HuH-7 (cell line): Measurements from ENCODE around the gene TRIP11.

ENCODE experiments used
- DNase-seq: peaks from one replicate; pipeline ENCODE4 v3.0.0; 2011; ENCODE audit warnings: low spot score

Gene TRIP11

GRCh38 chr14:91953170-91953985, 86.5 kb downstream of the TRIP11 start:
- no peak for DNase-seq

DNA sequence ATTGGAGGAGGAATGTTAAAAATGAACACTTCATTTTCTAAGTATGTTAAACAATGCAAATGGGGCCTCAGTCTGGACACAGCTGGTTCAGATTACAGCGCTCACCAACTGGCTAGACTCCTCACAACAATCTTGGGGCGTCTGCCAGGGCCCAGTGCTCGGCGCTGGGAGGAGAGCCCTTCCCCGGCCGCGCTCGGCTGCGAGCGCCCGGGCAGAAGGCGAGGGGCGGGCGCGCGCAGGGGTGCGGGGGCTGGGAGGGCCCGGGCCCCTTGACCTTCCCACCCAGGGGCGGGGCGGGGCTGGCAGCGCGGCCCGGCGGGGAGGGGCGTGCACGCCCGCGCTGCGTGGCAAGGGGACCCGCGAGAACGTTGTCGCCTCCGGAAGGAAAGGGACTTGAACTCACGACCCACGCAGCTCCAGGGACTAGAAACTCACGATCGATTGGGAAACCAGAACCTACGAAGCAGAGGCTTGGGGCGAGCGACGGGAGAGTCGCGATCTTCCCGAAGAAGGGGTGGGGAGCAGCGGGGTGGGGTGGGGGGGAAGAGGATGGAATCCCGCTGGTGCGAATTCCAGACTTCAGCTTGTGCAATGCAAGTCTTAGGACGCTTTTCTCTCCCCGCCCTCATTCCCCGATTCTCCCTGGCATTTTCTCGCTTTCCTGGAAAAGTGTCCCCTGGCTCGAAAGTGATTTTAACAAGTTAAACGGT, 92.2 kb downstream of the TRIP11 start, which contains the start of gene FBLN5:
FBLN5 (minus strand) TSS at position 220 of the 710 bp plus-strand sequence. CDS start 465 bp downstream, outside the sequence.
- no peak for DNase-seq

GRCh38 chr14:91946622-91947474, 93.0 kb downstream of the TRIP11 start:
- no peak for DNase-seq

GRCh38 chr14:91945751-91946621, 93.9 kb downstream of the TRIP11 start:
- DNase-seq, result no peak

GRCh38 chr14:91942946-91943345, 96.9 kb downstream of the TRIP11 start:
- DNase-seq, result no peak

DNA sequence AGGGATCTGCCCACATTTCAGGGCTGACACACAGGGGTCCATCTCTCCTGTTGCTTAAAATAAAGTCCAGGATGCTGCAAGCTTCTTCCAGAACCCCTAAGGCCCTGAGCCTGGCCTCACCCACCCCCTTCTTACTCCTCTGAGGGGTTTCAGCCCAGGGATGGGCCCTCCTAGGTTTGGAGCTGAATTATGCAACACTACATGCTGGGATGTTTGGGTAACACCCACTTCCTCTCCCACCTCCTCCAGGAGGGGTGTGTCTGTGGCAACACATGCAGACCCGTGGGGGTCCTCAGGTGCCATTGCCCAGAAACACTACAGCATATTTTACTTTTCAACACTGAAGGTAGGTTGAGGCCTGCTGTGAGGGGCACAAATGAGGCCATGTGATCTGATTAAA, 97.7 kb downstream of the TRIP11 start:
- no peak for DNase-seq

- DNase-seq, result no peak
These were observed 99.7 kb downstream of the TRIP11 start for GRCh38 chr14:91940209-91940608.

- no peak for DNase-seq
These were observed 104.3 kb downstream of the TRIP11 start for GRCh38 chr14:91935586-91935985.

DNA sequence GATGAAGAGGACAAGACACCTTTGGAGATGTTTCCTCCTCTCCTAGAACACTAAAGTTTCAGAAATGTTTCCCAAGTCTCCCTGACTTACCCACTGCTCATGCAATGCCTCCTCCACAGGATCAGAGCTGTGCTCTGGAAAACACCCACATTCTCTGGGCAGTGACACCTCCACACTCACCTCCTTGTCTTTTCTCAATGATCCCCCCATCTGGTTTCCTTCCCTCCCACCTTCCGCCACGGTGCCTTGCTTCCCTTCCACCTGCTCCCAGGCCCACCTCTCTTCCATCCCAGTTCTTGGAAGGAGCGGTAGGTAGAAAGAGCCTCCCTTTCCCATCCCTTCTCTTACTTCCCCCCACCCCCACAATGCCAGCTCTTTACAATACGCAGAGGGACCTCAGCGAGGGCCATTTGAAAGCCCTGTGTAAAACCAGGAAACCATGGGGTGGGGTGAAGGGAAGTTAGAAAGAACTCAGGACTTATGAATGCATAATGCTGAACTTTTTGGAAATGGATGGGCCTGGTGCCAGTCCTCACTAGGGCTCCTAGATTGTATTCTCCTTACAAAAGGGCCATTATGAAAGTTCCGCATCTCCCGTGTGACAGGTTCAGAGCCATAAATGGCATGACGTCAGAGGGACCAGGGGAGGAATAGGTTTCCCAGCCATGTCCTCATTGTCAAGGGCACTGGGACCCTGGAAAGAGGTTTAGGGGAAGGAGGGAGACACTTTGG, 105.1 kb downstream of the TRIP11 start:
- DNase-seq, result no peak

DNA sequence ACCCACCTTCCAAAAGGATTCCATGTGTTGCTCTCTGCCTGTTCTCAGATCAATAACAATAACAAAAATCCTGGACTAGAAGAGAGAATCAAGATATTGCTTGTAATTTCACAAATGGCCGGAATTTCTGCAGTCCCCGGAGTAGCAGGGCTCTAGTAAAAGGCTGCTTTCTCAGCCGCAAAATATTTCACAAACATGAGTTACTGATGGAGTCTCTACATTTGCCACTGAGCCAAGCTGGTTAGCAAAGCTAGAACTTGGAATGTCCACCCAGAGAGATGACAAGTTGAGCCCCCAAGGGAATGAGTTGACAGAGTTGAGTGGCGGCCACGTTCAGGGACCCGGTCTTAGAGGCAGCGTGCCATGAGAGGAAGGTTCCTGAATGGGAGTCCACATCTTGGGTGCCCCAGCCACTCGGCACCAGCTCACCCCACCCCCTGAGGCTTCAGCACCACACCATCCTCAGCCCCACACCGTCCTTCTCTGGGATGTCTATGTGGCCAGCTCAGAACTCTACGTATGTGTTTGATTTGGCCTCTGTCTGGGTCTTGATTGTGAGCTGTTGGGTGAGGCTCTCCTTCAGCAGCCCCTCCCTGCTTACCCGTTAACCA, 108.3 kb downstream of the TRIP11 start:
- DNase-seq, result no peak

DNA sequence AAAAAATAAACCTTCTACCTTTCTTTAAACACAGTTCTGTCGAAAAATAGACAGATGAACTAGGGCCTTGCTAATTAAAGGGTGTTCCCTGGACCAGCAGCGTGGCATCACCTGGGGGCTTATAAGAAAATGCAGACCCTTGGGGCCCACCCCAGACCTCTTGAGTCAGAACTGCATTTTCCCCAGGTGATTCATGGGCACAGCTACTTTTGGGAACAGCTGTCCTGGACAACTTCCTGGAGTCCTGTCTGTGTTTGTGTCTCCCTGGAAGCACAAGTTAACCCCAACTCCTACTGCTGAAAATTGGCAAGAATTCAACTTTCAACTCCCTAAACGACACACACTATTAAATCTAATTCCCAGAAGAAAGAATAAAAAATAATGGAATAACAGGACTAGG, 110.2 kb downstream of the TRIP11 start:
- DNase-seq, result no peak

- DNase-seq, result no peak
These were observed 112.1 kb downstream of the TRIP11 start for GRCh38 chr14:91927800-91928199.

DNA sequence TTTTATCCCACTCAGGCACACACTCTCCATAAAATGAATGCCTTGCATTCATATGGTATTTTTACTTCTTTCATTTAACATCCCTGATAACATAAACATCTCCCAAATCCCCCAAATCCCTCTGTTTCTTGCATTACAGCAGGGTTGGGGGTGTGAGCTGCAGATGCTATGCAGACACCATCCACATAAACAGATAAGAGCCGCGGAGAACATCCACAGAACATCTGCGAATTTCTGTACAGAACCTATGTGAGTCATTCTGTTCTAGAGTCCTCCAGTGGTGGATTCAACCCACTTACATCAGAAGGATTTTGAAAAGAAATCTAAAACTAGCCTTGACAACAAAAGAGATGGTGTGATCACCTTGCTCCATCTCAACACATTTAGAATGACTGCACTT, 112.7 kb downstream of the TRIP11 start:
- DNase-seq, result no peak

GRCh38 chr14:91926131-91926890, 113.5 kb downstream of the TRIP11 start:
- DNase-seq, result no peak

GRCh38 chr14:91925727-91926121, 114.1 kb downstream of the TRIP11 start:
- no peak for DNase-seq

DNA sequence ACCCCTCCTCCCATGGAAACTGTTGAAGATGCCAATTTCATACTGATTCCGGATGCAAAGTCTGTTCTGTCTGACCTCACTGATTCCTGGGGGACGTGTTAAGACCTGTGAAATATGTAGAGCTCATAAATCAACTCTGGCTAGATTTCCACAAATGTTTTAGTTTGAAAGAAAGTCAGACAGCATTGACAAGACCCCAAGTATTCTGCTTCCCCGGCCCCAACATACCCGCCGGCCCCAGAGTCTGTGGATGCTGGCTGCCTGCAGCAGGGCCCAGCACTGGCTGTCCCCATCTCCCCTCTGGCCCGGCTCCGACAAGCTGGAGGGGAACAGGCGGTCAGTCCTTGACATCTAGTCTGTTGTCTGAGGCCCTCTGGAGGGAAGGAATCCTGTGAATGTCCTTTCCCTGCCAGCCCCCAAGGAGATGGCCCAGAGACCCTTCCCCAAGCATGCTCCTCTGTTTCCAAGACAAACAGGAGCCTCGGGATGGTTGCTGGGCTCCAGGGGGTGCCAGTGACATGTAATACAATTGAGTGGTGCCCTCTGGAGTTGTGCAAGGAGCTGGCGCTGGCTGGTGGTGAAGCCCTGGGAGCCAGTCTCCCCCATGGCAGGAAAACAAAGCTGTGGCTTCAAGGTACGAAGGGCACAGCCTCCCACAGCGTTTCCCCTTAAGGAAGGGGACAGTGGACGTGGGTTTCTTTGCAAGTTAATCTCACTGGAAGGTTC, 114.7 kb downstream of the TRIP11 start:
- no peak for DNase-seq

- no peak for DNase-seq
These were observed 119.3 kb downstream of the TRIP11 start for GRCh38 chr14:91920526-91920925.

DNA sequence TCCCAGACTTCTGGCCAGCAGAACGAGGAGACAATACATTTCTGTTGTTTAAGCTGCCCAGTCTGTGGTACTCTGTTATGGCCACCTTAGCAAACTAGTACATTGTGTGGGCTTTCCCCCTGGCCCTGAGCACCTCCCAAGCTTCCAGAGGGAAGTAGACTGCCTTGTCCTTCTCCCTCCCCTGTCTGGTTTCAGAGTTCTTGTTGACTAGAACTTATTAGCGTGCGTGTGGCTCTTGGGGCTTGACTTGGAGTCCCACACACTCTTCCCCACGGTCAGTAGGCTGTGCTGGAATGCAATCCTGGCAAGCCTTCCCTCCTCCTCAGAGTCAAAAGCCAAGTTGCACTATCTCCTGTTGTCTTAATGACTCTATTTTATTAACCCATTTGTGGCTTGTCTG, 120.0 kb downstream of the TRIP11 start:
- no peak for DNase-seq
